Pancreas (tissue), 10 donors: ENCODE measurements around the gene SEPTIN1. TPM values are rescaled to one million over a fixed set of nuclear protein-coding genes. Genes with fewer than 3 reads are reported as not detected.
A peak's percentile ranks its signal among the peaks of the same experiment; 100 is the strongest.

ENCODE experiments used
- ATAC-seq, 4 donors: fragments of 200-7000 bp; cut with Tn5 transposase; one replicate each; pipeline versions ENCODE4 v1.8.0 to v1.9.1; 2020; ENCODE audit warnings: mild to moderate bottlenecking in 4 of 4, moderate library complexity in 4 of 4
- DNase-seq, 6 donors: peaks; one replicate each; pipeline ENCODE4 v3.0.0-alpha.2; 2020
- FAIRE-seq: peaks from 2 replicates; lab custom pipeline; 2012; peaks lifted over from hg19 to GRCh38; lab: Jason Lieb, UNC
- H3K27ac ChIP-seq, 4 donors: fragments of 200-600 bp; sonication (generic); 1 replicate in 3 of 4; 2 replicates in 1 of 4; pipeline versions ENCODE4 v1.5.0 to v1.8.0; 2020
- H3K27me3 ChIP-seq, 4 donors: fragments of 200-600 bp; one replicate each; pipeline ENCODE4 v1.8.0; 2021
- H3K36me3 ChIP-seq, 3 donors: fragments of 200-600 bp; sonication (generic) in 1 of 3; one replicate each; pipeline versions ENCODE4 v1.5.0 to v1.8.0; 2020 to 2021
- H3K4me1 ChIP-seq, 3 donors: fragments of 200-600 bp; one replicate each; pipeline ENCODE4 v1.8.0; 2021
- H3K4me3 ChIP-seq, 4 donors: fragments of 200-600 bp; sonication (generic) in 2 of 4; one replicate each; pipeline versions ENCODE4 v1.5.0 to v1.8.0; 2020 to 2021
- H3K9me3 ChIP-seq, 4 donors: fragments of 200-600 bp; one replicate each; pipeline ENCODE4 v1.8.0; 2021
- CTCF ChIP-seq, 4 donors: fragments of 200-600 bp; sonication (generic) in 3 of 4; IDR thresholded peaks; one replicate each; pipeline versions ENCODE4 v1.5.0 to v1.8.0; 2021; ENCODE audit warnings: antibody characterized with exemption in 4 of 4
- WGBS, 2 donors: extraction: QIAGEN DNeasy Blood & Tissue Kit; methylation state at CpG; one replicate each; pipeline ENCODE4 v1.1.7; 2013; 5-methylcytosine and 5-hydroxymethylcytosine counted together
- intact Hi-C, 3 donors: fragments of 100-400 bp; cut with DNase I; formaldehyde crosslinking; loops; one replicate each; pipeline versions ENCODE4 v1.11.1 to v1.14.2; 2022
- polyA plus RNA-seq, 2 donors: library from polyadenylated mRNA; stranded (reverse); fragments of 200-250 nt; gene quantifications; one replicate each; pipeline ENCODE4 v1.2.3, GENCODE V29; 2013
- total RNA-seq, 6 donors: library from RNA; stranded (reverse); fragmentation: NEBNext Ultra II Directional in 4 of 6; extraction: Animal tissue kit (Norgen Biotek cat#: 25700) in 4 of 6; gene quantifications; one replicate each; pipeline versions ENCODE4 v1.2.1 to v1.2.4, GENCODE V29; 2021 to 2023
- donor health status: healthy with polysubstance abuse.
- donor health status: DM: no; HTN: no; CAD: no; lungs with moderate emphysema.
- donor health status: DM: no; HTN: no; CAD: no.
- donor health status: control.
- donor health status: control.
- donor health status: Bipolar disorder and iron deficiency.
- donor health status: DM: yes; HTN: yes; CAD: no.
- donor health status: DM: no; HTN: no; CAD: no.
- donor health status: DM: no; HTN: no; CAD: no.
- donor health status: DM: yes; HTN: yes; CAD: no.

Gene SEPTIN1
- total and polyA plus RNA-seq, 8 donors, result 0.63 to 3.3 (median 1.5) TPM

DNA sequence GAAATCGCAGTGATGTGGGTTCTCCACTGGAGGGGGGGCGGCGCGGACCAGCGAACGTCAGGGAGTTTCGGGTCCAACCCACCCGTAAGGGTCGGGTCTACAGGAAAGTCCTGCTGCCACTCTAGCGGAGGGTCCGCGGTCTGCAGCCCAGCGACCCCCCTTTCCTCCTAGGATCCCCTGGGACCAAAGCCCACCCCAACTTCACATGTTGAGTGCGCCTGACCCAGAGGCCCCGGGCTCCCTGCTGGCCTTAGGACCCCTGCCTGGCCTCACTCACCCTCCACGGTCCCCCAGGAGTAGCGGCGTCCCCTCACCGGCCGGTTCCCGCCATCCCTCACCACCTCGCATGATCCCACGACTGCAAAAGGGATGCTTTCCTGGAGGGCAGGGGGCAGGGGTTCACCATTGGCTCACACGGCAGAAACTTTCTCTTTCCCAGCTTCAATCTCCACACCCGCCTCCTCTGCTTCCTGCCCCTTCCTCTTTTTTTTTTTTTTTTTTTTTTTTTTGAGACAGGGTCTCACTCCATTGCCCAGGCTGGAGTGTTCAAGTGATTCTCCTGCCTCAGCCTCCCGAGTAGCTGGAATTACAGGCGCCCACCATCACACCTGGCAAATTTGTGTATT is 3.1 kb downstream of the SEPTIN1 start:
- H3K4me1 ChIP-seq, result peaks cover 0 to 4% (median 2%) of the 10 kb centered on the region in 3 donors
- H3K27ac ChIP-seq, result peak overlapping the region; percentile 94 to 100 (median 98)
- 28 to 30% methylated on average over 27 of the region's 27 CpGs for WGBS, 2 donors
- DNase-seq (no peak), ATAC-seq (no peak), FAIRE-seq (no peak)
- TF ChIP-seq CTCF (IDR thresholded peaks at IDR 0.05), result no peak
- H3K4me3 ChIP-seq, result peak overlapping the region; percentile 8 to 64 (median 36)
- no peaks in the 10 kb centered on the region for H3K9me3 ChIP-seq
- intact Hi-C loops, result no loop called here
- no peaks in the 10 kb centered on the region for H3K36me3 ChIP-seq
- no peaks in the 10 kb centered on the region for H3K27me3 ChIP-seq

- ATAC-seq (peak; percentile 91 to 96 (median 92)), DNase-seq (peak; percentile 98 to 100 (median 98)), FAIRE-seq (peak; percentile 34)
- intact Hi-C loops, result no loop called here
- peak overlapping the region; percentile 94 to 100 (median 98) for H3K27ac ChIP-seq
- no peak for TF ChIP-seq CTCF (IDR thresholded peaks at IDR 0.05)
- peak overlapping the region; percentile 42 to 64 (median 55) for H3K4me3 ChIP-seq
- no peaks in the 10 kb centered on the region for H3K36me3 ChIP-seq
- WGBS, 2 donors, result 0 to 1% methylated on average over 58 to 67 of the region's 67 CpGs
- peaks cover 0 to 7% (median 4%) of the 10 kb centered on the region in 3 donors for H3K4me1 ChIP-seq
- no peaks in the 10 kb centered on the region for H3K27me3 ChIP-seq
- no peaks in the 10 kb centered on the region for H3K9me3 ChIP-seq
Measured at GRCh38 chr16:30378236-30379157, 3.9 kb downstream of the SEPTIN1 start.

GRCh38 chr16:30377812-30378235 is 4.5 kb downstream of the SEPTIN1 start:
- no peak for TF ChIP-seq CTCF (IDR thresholded peaks at IDR 0.05)
- intact Hi-C loops, result no loop called here
- no peak for FAIRE-seq
- Histone ChIP-seq H3K27me3 (no peaks in the 10 kb centered on the region), H3K4me3 (peak overlapping the region; percentile 25 to 64 (median 46)), H3K4me1 (peaks cover 0 to 9% (median 7%) of the 10 kb centered on the region in 3 donors), H3K27ac (peak overlapping the region; percentile 94 to 100 (median 98)), H3K9me3 (no peaks in the 10 kb centered on the region), H3K36me3 (no peaks in the 10 kb centered on the region)
- peak; percentile 32 to 66 (median 50) for ATAC-seq
- 2 to 3% methylated on average over 36 to 39 of the region's 39 CpGs for WGBS, 2 donors
- peak; percentile 81 to 91 (median 86) for DNase-seq

- WGBS, 2 donors, result 59 to 60% methylated on average over 29 of the region's 29 CpGs
- TF ChIP-seq CTCF (IDR thresholded peaks at IDR 0.05), result no peak
- Histone ChIP-seq H3K9me3 (no peaks in the 10 kb centered on the region), H3K4me1 (peaks cover 0 to 9% (median 7%) of the 10 kb centered on the region in 3 donors), H3K27ac (peak overlapping the region; percentile 94 to 100 (median 98)), H3K4me3 (peak overlapping the region in 3 of 4 donors; percentile 40 to 64 (median 53)), H3K36me3 (no peaks in the 10 kb centered on the region), H3K27me3 (no peaks in the 10 kb centered on the region)
- FAIRE-seq (no peak), DNase-seq (no peak), ATAC-seq (no peak)
- intact Hi-C loops, result no loop called here
Measured at GRCh38 chr16:30377050-30377811, 5.1 kb downstream of the SEPTIN1 start.
